H1 (cell line): ENCODE data around the gene CADM2. TPM values are rescaled to one million over a fixed set of nuclear protein-coding genes. Genes with fewer than 3 reads are reported as not detected.

Experiments
- POLR2A ChIP-seq, 2 experiments: IDR thresholded peaks; 1 replicate in 1 of 2; 2 replicates in 1 of 2; pipeline ENCODE4 v1.6.1; 2011; ENCODE audit warnings: low read depth in 2 of 2, low read length in 2 of 2, mild to moderate bottlenecking in 2 of 2; ENCODE audit errors: control extremely low read depth in 1 of 2
- POLR2AphosphoS5 ChIP-seq: IDR thresholded peaks from 2 replicates; pipeline ENCODE4 v1.6.1; 2011; ENCODE audit warnings: low read depth, low read length
- RXRA ChIP-seq: IDR thresholded peaks from 2 replicates; pipeline ENCODE4 v1.6.1; 2011; ENCODE audit warnings: low read depth, mild to moderate bottlenecking, low read length, moderate library complexity; ENCODE audit not compliant: insufficient read depth
- polyA plus RNA-seq, 7 experiments: library from polyadenylated mRNA; depleted of rRNA in 3 of 7; stranded (reverse) in 5 of 7; unstranded in 2 of 7; fragments of >200 nt in 5 of 7; fragments of 200-250 nt in 2 of 7; gene quantifications; 1 replicate in 5 of 7; 2 replicates in 1 of 7; 4 replicates in 1 of 7; pipeline versions ENCODE4 v1.2.1 to v1.2.3, GENCODE V29; 2011 to 2013; ENCODE audit warnings: missing spikeins in 2 of 7, mixed read lengths in 2 of 7
- total RNA-seq: library from RNA; stranded (reverse); fragmentation: NEBNext Ultra II Directional; extraction: Animal tissue kit (Norgen Biotek cat#: 25700); gene quantifications from 2 replicates; pipeline ENCODE4 v1.2.1, GENCODE V29; 2021
- TF ChIP-seq, protein P1 (sequence below): IDR thresholded peaks from 2 replicates; pipeline ENCODE4 v1.6.1; 2012; ENCODE audit warnings: inconsistent platforms

CADM2 gene
- total and polyA plus RNA-seq, 2 of the 8 experiments (the other 6 are each of a cell fraction or from before 2014, with no cell fraction given): 14.9 to 20.9 TPM

DNA sequence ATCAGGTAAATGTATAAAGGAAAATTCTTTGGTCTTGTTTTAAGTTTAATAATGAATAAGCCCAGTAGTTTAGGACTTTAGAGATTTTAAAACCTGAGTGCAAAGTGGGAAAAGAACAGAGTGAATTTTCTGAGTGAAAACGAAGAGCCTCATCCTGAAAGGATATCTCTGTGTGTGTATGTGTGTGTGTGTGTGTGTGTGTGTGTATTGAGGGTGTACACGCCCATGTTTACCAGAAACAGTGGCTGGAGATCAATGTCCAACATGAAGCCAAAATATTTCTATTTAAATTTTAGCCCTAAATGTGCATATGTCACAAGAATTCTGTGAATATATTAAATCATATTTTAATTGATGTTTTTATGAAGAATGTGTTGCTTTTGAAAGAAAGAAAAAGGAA is 549.9 kb downstream of the CADM2 start (continued):
- TF ChIP-seq RXRA (no peak), POLR2AphosphoS5 (no peak), POLR2A (IDR thresholded peaks at IDR 0.05; ENCODE audit: control extremely low read depth in 1 of 2, low read depth in 2 of 2, low read length in 2 of 2) (no peak)
- TF ChIP-seq, protein P1, sequence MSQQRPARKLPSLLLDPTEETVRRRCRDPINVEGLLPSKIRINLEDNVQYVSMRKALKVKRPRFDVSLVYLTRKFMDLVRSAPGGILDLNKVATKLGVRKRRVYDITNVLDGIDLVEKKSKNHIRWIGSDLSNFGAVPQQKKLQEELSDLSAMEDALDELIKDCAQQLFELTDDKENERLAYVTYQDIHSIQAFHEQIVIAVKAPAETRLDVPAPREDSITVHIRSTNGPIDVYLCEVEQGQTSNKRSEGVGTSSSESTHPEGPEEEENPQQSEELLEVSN: no peak
